Choroid plexus epithelial cell (primary cell): ENCODE results near the gene SLC25A48.

Source experiments
- DNase-seq: peaks from one replicate; pipeline ENCODE4 v3.0.0-alpha.2; 2010; ENCODE audit warnings: low read depth
- H3K4me3 ChIP-seq: 2 replicates; pipeline ENCODE4 v1.5.1; 2011; ENCODE audit warnings: low read depth, mild to moderate bottlenecking, control low read depth, low read length, moderate library complexity
- TF ChIP-seq, protein P1 (sequence below): conservative IDR thresholded peaks from 2 replicates; pipeline ENCODE4 v1.5.1; 2011; ENCODE audit warnings: low read depth, mild to moderate bottlenecking, control low read depth, inconsistent platforms, low read length, moderate library complexity

Gene SLC25A48

DNA sequence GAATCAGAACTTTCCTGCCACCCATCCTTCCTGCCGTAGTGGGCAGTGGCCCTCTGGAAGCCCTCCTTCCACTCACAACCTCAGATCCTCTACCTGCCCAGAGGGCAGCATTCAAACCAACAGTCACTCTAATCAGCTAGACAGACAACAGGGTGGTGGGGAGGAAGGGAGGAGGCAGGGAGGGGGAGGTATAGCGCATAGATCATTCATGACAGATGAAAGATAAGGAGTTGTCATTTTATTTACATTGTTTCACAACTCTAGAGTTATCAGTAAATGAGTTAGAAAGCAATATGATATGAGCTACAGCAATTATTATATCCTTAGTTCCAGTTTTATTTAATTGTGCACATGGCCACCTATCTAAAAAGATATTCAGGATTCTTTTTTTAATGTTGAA is 60.3 kb downstream of the SLC25A48 start:
- TF ChIP-seq, protein P1, sequence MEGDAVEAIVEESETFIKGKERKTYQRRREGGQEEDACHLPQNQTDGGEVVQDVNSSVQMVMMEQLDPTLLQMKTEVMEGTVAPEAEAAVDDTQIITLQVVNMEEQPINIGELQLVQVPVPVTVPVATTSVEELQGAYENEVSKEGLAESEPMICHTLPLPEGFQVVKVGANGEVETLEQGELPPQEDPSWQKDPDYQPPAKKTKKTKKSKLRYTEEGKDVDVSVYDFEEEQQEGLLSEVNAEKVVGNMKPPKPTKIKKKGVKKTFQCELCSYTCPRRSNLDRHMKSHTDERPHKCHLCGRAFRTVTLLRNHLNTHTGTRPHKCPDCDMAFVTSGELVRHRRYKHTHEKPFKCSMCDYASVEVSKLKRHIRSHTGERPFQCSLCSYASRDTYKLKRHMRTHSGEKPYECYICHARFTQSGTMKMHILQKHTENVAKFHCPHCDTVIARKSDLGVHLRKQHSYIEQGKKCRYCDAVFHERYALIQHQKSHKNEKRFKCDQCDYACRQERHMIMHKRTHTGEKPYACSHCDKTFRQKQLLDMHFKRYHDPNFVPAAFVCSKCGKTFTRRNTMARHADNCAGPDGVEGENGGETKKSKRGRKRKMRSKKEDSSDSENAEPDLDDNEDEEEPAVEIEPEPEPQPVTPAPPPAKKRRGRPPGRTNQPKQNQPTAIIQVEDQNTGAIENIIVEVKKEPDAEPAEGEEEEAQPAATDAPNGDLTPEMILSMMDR = no peak
- H3K4me3 ChIP-seq = no peak overlapping the region
- DNase-seq = no peak

DNA sequence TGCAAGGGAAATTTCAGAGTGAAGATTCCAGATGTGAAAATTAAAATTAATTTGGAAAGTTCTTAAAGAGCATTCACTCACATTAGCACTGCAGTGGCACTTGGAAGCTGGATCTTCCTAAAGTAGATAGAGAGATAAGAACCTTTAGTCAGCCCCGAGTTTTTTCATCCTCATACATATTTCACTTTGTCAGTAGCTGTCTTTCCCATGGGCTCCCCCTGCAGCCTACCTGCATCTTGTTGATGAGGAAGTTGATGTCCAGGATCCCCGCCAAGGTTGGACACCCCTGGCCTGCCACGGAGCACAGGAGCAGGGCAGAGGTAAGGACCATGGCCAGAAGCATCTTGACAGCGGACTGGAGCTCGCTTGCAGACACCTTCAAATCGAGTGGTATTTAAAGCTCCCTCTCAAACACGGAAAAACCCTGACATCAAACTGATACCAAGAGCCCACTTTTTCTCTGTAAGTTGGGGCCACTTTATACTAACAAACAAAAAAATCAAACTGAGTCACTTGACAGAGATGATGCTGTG is 61.1 kb downstream of the SLC25A48 start, which contains the start of gene IL9:
Gene IL9, minus strand, starts transcription at position 368 of the 533 bp plus-strand sequence. Its CDS starts 25 bp downstream, at position 343.
- no peak within 1 kb of the TSS for H3K4me3 ChIP-seq
- DNase-seq = no peak
- TF ChIP-seq, protein P1 = no peak

DNA sequence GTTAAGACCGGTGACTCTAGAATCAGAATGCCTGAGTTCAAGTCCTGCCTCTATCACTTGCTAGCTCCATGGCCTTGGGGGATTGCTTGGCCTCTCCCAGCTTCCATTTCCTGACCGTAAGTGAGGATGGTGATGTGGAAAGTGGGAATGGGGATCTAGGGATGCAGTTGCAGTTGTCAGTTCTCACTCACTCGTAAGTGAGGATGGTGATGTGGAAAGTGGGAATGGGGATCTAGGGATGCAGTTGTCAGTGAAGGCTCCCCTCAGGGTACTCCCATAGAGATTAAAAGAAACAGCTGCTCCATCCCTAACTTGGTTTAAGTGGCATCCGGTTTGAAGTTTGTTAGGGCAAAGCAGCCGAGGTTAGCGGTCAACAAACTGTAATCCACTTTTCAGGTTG is 64.2 kb downstream of the SLC25A48 start:
- TF ChIP-seq, protein P1 = no peak
- DNase-seq = no peak
- H3K4me3 ChIP-seq = no peak overlapping the region

DNA sequence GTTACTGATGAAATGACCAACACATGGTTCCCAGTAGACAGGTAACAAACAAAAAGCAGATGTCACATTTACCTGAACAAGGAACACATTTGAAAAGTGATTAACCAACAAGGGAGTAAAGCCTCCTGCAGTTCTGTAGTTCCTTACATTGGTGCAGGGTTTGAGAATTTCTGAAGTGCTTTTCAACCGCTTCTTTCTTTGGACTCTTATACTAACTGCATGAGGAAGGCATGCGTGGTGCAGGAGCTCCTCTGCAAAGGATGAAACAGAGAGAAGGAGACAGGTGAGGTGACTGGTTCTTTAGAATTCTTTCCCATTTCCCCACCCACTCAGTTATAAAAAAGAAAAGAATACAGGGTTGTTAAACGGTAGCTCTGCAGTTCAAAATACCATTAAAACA is 65.8 kb downstream of the SLC25A48 start:
- TF ChIP-seq, protein P1 = no peak
- H3K4me3 ChIP-seq = no peak overlapping the region
- DNase-seq = no peak

DNA sequence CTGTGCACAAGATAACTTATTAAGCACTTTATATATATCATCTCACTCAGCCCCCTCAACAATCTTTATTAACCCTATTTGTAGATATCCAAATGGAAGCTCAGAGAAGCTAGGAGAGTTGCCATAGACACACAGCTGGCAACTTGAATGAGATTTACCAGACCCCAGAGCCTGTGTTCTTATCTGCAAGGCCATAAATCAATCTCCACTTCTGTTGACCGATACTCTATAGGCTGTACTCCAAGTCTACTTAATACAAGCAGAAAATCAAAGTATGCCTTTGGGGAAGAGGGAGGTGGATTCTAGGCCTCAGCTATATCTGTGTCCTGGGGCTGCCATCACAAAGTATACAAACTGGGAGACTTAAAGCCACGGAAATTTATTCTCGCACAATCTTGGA is 67.2 kb downstream of the SLC25A48 start:
- TF ChIP-seq, protein P1 = no peak
- no peak overlapping the region for H3K4me3 ChIP-seq
- no peak for DNase-seq

DNA sequence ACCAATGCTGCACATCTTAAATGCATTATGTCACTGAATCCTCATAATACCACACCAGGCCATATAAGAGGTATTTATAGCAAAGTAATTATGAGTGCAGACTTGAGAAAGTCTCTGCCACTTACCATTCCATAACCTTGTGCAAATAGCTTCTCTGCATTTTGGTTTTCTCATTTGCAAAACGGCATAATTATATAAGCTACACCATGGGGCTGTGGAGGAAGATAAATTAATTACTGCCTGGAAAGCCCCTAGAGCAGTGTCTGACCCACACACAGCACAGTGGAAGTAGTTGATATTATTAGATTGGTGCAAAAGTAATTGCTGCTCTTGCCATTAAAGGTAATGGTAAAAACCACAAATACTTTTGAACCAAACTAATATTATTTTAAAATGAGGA is 70.7 kb downstream of the SLC25A48 start:
- no peak overlapping the region for H3K4me3 ChIP-seq
- no peak for DNase-seq
- TF ChIP-seq, protein P1 = no peak
